Heart left ventricle (tissue), 13 donors: ENCODE measurements around the gene LASP1.

Experiments used
- POLR2A ChIP-seq, 2 donors: fragments of 450-650 bp; IDR thresholded peaks; one replicate each; pipeline ENCODE4 v1.6.1; 2017; ENCODE audit warnings: antibody characterized with exemption in 2 of 2, mild to moderate bottlenecking in 2 of 2, moderate library complexity in 2 of 2
- TF ChIP-seq, protein P1 (sequence below), 12 donors: fragments of 200-600 bp; sonication (generic) in 4 of 12; IDR thresholded peaks; one replicate each; pipeline versions ENCODE4 v1.5.0 to v1.8.0; 2018 to 2022; ENCODE audit warnings: antibody characterized with exemption in 12 of 12, mild to moderate bottlenecking in 5 of 12
- donor health status: ischemic (EF 13 %, LVEDD 7.1; RV severe dilation, severe dysfunction).
- donor health status: DM: no; HTN: yes; CAD: no.
- donor health status: DM: no; HTN: no; CAD: no.
- donor health status: ischemic (EF 25% LVEDD 6.9; RV normal size, moderate dysfunction).
- donor health status: ischemic (EF 25% LVEDD 5.7; RV mildly dilated, moderate dysfunction).
- donor health status: ischemic (EF 35%, LVEDD 5.7; RV mildly dilated, moderate dysfunction).
- donor health status: nonischemic (EF 11% LVEDD 7.7; RV severe dilation, severe dysfunction).
- donor health status: DM: yes; HTN: yes; CAD: no.
- donor health status: PGD.
- donor health status: ischemic (EF 29% LVEDD 5.4; RV normal size, mild dysfunction).
- donor health status: nonischemic (EF 23%, LVEDD 6.1; RV moderate dilation, normal function).

DNA sequence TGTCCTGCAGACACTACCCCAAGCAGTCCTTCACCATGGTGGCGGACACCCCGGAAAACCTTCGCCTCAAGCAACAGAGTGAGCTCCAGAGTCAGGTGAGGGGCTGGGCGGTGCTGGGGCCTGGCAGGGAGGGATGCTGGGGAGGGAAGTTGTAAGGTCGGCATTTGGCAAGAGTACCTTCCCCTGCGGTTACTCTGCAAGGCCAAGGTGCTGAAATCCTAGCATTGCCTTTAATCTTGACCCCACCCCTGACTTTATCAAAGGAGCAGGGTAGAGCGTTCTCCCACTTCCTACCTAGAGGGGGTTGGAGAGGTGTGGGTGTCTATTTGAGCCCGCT lies 20.5 kb downstream of the LASP1 start:
- TF ChIP-seq, protein P1, sequence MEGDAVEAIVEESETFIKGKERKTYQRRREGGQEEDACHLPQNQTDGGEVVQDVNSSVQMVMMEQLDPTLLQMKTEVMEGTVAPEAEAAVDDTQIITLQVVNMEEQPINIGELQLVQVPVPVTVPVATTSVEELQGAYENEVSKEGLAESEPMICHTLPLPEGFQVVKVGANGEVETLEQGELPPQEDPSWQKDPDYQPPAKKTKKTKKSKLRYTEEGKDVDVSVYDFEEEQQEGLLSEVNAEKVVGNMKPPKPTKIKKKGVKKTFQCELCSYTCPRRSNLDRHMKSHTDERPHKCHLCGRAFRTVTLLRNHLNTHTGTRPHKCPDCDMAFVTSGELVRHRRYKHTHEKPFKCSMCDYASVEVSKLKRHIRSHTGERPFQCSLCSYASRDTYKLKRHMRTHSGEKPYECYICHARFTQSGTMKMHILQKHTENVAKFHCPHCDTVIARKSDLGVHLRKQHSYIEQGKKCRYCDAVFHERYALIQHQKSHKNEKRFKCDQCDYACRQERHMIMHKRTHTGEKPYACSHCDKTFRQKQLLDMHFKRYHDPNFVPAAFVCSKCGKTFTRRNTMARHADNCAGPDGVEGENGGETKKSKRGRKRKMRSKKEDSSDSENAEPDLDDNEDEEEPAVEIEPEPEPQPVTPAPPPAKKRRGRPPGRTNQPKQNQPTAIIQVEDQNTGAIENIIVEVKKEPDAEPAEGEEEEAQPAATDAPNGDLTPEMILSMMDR (IDR thresholded peaks at IDR 0.05): no peak
- TF ChIP-seq POLR2A (IDR thresholded peaks at IDR 0.05): no peak
